Measurements from ENCODE around the gene MICAL2. TPM values are rescaled to one million over a fixed set of nuclear protein-coding genes. Genes with fewer than 3 reads are reported as not detected.

Gene MICAL2
- total RNA-seq, 4 donors from 2014 or later, result 24.7 to 53.7 (median 37.0) TPM

- no peak for ATAC-seq
- DNase-seq, result no peak
- TF ChIP-seq POLR2A (IDR thresholded peaks at IDR 0.05) (no peak), CTCF (IDR thresholded peaks at IDR 0.05 in 4 of 5, conservative IDR thresholded peaks at IDR 0.05 in 1 of 5) (no peak)
- H3K4me3 ChIP-seq, result no peak overlapping the region
- no peaks in the 10 kb centered on the region for H3K9me3 ChIP-seq
- no peak overlapping the region for H3K27ac ChIP-seq
- intact Hi-C loops (cut with DNase I; ENCODE audit: low total_unique reads), result no loop called here
- H3K4me1 ChIP-seq, result no peaks in the 10 kb centered on the region
- in situ Hi-C loops (cut with MboI; ENCODE audit: low sequenced_read_pairs in 4 of 4), result loop anchor here in 3 of 4 donors (25.0 kb wide), 2 partner anchors 342 to 492 kb away; no protein-coding TSS in a partner anchor
- H3K36me3 ChIP-seq, result no peaks in the 10 kb centered on the region
- no peaks in the 10 kb centered on the region for H3K27me3 ChIP-seq
Measured at GRCh38 chr11:12278766-12279671, 168.6 kb downstream of the MICAL2 start.

GRCh38 chr11:12279672-12280108 lies 169.3 kb downstream of the MICAL2 start:
- ATAC-seq, result no peak
- no peak for DNase-seq
- H3K27ac ChIP-seq, result no peak overlapping the region
- H3K36me3 ChIP-seq, result no peaks in the 10 kb centered on the region
- H3K4me3 ChIP-seq, result no peak overlapping the region
- no peak for TF ChIP-seq CTCF (IDR thresholded peaks at IDR 0.05 in 4 of 5, conservative IDR thresholded peaks at IDR 0.05 in 1 of 5)
- TF ChIP-seq POLR2A (IDR thresholded peaks at IDR 0.05), result no peak
- no peaks in the 10 kb centered on the region for H3K27me3 ChIP-seq
- intact Hi-C loops (cut with DNase I; ENCODE audit: low total_unique reads), result loop anchor here (10.0 kb wide), 1 partner anchor 345 kb away; no protein-coding TSS in a partner anchor
- no peaks in the 10 kb centered on the region for H3K4me1 ChIP-seq
- no peaks in the 10 kb centered on the region for H3K9me3 ChIP-seq
- in situ Hi-C loops (cut with MboI; ENCODE audit: low sequenced_read_pairs in 4 of 4), result loop anchor here (5.0 to 25.0 kb wide), 5 partner anchors 232 to 492 kb away; no protein-coding TSS in a partner anchor

- DNase-seq (no peak), ATAC-seq (no peak)
- H3K27me3 ChIP-seq, result no peaks in the 10 kb centered on the region
- intact Hi-C loops (cut with DNase I; ENCODE audit: low total_unique reads) (loop anchor here (10.0 kb wide), 1 partner anchor 346 kb away; no protein-coding TSS in a partner anchor), in situ Hi-C loops (cut with MboI; ENCODE audit: low sequenced_read_pairs in 4 of 4) (loop anchor here (5.0 to 25.0 kb wide), 5 partner anchors 233 to 493 kb away; no protein-coding TSS in a partner anchor)
- no peak overlapping the region for H3K4me3 ChIP-seq
- TF ChIP-seq CTCF (IDR thresholded peaks at IDR 0.05 in 4 of 5, conservative IDR thresholded peaks at IDR 0.05 in 1 of 5) (no peak), POLR2A (IDR thresholded peaks at IDR 0.05) (no peak)
- no peaks in the 10 kb centered on the region for H3K4me1 ChIP-seq
- no peaks in the 10 kb centered on the region for H3K36me3 ChIP-seq
- H3K27ac ChIP-seq, result no peak overlapping the region
- no peaks in the 10 kb centered on the region for H3K9me3 ChIP-seq
Measured at GRCh38 chr11:12280199-12280837, 169.9 kb downstream of the MICAL2 start.

GRCh38 chr11:12280838-12281565 lies 170.6 kb downstream of the MICAL2 start:
- intact Hi-C loops (cut with DNase I; ENCODE audit: low total_unique reads) (loop anchor here (10.0 kb wide), 1 partner anchor 346 kb away; no protein-coding TSS in a partner anchor), in situ Hi-C loops (cut with MboI; ENCODE audit: low sequenced_read_pairs in 4 of 4) (loop anchor here (5.0 to 25.0 kb wide), 5 partner anchors 234 to 494 kb away; no protein-coding TSS in a partner anchor)
- no peaks in the 10 kb centered on the region for H3K36me3 ChIP-seq
- H3K9me3 ChIP-seq, result no peaks in the 10 kb centered on the region
- no peak for TF ChIP-seq POLR2A (IDR thresholded peaks at IDR 0.05)
- TF ChIP-seq CTCF (IDR thresholded peaks at IDR 0.05 in 4 of 5, conservative IDR thresholded peaks at IDR 0.05 in 1 of 5), result no peak
- H3K27ac ChIP-seq, result no peak overlapping the region
- H3K4me1 ChIP-seq, result no peaks in the 10 kb centered on the region
- H3K27me3 ChIP-seq, result no peaks in the 10 kb centered on the region
- DNase-seq (no peak), ATAC-seq (no peak)
- no peak overlapping the region for H3K4me3 ChIP-seq

Measured in gastrocnemius medialis (tissue), 4 donors.